Right ventricle myocardium inferior (tissue), 1 donor: ENCODE measurements around the gene SUMO4. TPM values are rescaled to one million over a fixed set of nuclear protein-coding genes. Genes with fewer than 3 reads are reported as not detected.

Source experiments
- ATAC-seq: fragments of 200-7000 bp; cut with Tn5 transposase; one replicate; pipeline ENCODE4 v1.9.1; 2020; ENCODE audit warnings: mild to moderate bottlenecking, moderate library complexity
- DNase-seq: peaks from one replicate; pipeline ENCODE4 v3.0.0; 2021; ENCODE audit errors: missing footprints
- intact Hi-C: fragments of 100-400 bp; cut with DNase I; formaldehyde crosslinking; loops from one replicate; pipeline ENCODE4 v1.11.0; 2022
- total RNA-seq: library from RNA; stranded (reverse); fragmentation: NEBNext Ultra II Directional; extraction: Animal tissue kit (Norgen Biotek cat#: 25700); gene quantifications from one replicate; pipeline ENCODE4 v1.2.1, GENCODE V29; 2021
- donor health status: DM: no; HTN: yes; CAD: no; lungs with severe emphysema.

The SUMO4 gene
- total RNA-seq, 1 donor from 2014 or later, result not detected

- no peak for ATAC-seq
- no peak for DNase-seq
- intact Hi-C loops, result no loop called here
Observed at GRCh38 chr6:149385998-149386646, 13.9 kb upstream of the SUMO4 start.

- intact Hi-C loops, result no loop called here
- DNase-seq, result no peak
- ATAC-seq, result no peak
Observed at GRCh38 chr6:149387779-149388512, 12.1 kb upstream of the SUMO4 start.

- intact Hi-C loops, result no loop called here
- no peak for ATAC-seq
Observed at GRCh38 chr6:149389509-149390297, 10.4 kb upstream of the SUMO4 start.

GRCh38 chr6:149392093-149392492 lies 8.0 kb upstream of the SUMO4 start:
- intact Hi-C loops, result no loop called here
- ATAC-seq (no peak), DNase-seq (no peak)

More at GRCh38 chr6:149389509-149390297, 10.4 kb upstream of the SUMO4 start:
- no peak for DNase-seq

- ATAC-seq (no peak), DNase-seq (no peak)
- intact Hi-C loops, result no loop called here
Observed at GRCh38 chr6:149392535-149392934, 7.5 kb upstream of the SUMO4 start.

GRCh38 chr6:149393002-149393679 lies 6.9 kb upstream of the SUMO4 start:
- DNase-seq (no peak), ATAC-seq (no peak)
- intact Hi-C loops, result no loop called here

GRCh38 chr6:149395185-149395584 lies 4.9 kb upstream of the SUMO4 start:
- DNase-seq, result no peak
- intact Hi-C loops, result no loop called here
- no peak for ATAC-seq

- DNase-seq (no peak), ATAC-seq (no peak)
- intact Hi-C loops, result no loop called here
Observed at GRCh38 chr6:149397384-149397783, 2.7 kb upstream of the SUMO4 start.

GRCh38 chr6:149403534-149403933 lies 3.5 kb downstream of the SUMO4 start:
- no peak for DNase-seq
- no peak for ATAC-seq
- intact Hi-C loops, result no loop called here

GRCh38 chr6:149405823-149406765 lies 6.0 kb downstream of the SUMO4 start:
- ATAC-seq, result no peak
- intact Hi-C loops, result loop anchor here (5.0 kb wide), 1 partner anchor 34 kb away; no protein-coding TSS in a partner anchor
- DNase-seq, result no peak

GRCh38 chr6:149409617-149410016 lies 9.6 kb downstream of the SUMO4 start:
- intact Hi-C loops, result loop anchor here (5.0 kb wide), 1 partner anchor 37 kb away; no protein-coding TSS in a partner anchor
- ATAC-seq, result peak; percentile 48
- DNase-seq, result no peak

GRCh38 chr6:149410557-149410956 lies 10.5 kb downstream of the SUMO4 start:
- intact Hi-C loops, result no loop called here
- ATAC-seq, result peak; percentile 34

GRCh38 chr6:149414009-149414408 lies 13.9 kb downstream of the SUMO4 start:
- intact Hi-C loops, result no loop called here
- no peak for DNase-seq
- no peak for ATAC-seq

More at GRCh38 chr6:149410557-149410956, 10.5 kb downstream of the SUMO4 start:
- DNase-seq, result no peak

GRCh38 chr6:149414821-149415220 lies 14.8 kb downstream of the SUMO4 start:
- intact Hi-C loops, result no loop called here
- ATAC-seq (no peak), DNase-seq (no peak)

GRCh38 chr6:149419696-149420404 lies 19.8 kb downstream of the SUMO4 start:
- ATAC-seq (no peak), DNase-seq (no peak)
- intact Hi-C loops, result no loop called here

GRCh38 chr6:149421132-149421531 lies 21.1 kb downstream of the SUMO4 start:
- no peak for ATAC-seq
- intact Hi-C loops, result no loop called here
- no peak for DNase-seq

- DNase-seq (no peak), ATAC-seq (no peak)
- intact Hi-C loops, result no loop called here
Observed at GRCh38 chr6:149422581-149422980, 22.5 kb downstream of the SUMO4 start.
